ENCODE results near the gene CFLAR.

Gene CFLAR

DNA sequence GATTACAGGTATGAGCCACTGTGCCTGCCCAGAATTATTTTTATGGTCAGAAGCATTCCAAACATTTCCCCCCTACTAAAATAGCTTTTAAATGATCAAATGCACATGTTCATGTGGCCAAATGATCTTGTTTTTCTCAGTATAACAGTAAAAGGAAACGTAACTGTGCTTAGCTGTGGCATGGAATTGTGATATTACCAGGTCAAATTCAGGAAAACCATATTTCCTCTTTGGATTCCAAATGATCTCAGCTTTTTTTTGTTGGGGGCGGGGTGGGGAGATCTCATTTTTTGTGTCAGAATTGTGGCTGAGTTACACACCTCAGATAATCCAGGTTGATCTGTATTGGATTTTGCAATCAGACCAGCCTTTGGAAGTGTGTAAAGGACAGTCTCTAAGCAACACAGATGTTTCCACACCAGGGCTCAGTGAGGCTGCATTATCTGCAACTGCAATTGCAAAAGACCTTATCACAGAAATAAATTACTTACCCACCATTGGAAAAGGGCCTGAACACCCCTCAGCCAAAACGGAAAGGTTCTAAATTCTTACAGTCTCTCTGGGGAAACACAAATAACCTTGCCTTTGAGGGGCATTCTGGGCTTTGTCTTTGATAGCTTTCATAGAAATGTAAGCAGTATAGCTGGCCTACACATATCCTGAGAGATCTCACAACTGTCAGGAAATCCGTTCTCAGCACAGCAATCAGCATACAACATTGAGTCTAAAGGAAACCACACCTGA, 75.3 kb downstream of the CFLAR start:
- peak in 1 of 2 donors; percentile 84 for DNase-seq (ENCODE audit: low read depth in 2 of 2)
- TF ChIP-seq CTCF (IDR thresholded peaks at IDR 0.05; ENCODE audit: low read depth, low read length) = no peak
- H3K4me3 ChIP-seq (replicated peaks in 1 of 2; ENCODE audit: low read depth in 2 of 2, low read length in 2 of 2) = no peak overlapping the region

- no peak for TF ChIP-seq CTCF (IDR thresholded peaks at IDR 0.05; ENCODE audit: low read depth, low read length)
- DNase-seq (ENCODE audit: low read depth in 2 of 2) = no peak
- no peak overlapping the region for H3K4me3 ChIP-seq (replicated peaks in 1 of 2; ENCODE audit: low read depth in 2 of 2, low read length in 2 of 2)
Observed at GRCh38 chr2:201194097-201194496, 78.1 kb downstream of the CFLAR start.

- no peak for DNase-seq (ENCODE audit: low read depth in 2 of 2)
- no peak for TF ChIP-seq CTCF (IDR thresholded peaks at IDR 0.05; ENCODE audit: low read depth, low read length)
- H3K4me3 ChIP-seq (replicated peaks in 1 of 2; ENCODE audit: low read depth in 2 of 2, low read length in 2 of 2) = no peak overlapping the region
Observed at GRCh38 chr2:201195331-201195730, 79.4 kb downstream of the CFLAR start.

DNA sequence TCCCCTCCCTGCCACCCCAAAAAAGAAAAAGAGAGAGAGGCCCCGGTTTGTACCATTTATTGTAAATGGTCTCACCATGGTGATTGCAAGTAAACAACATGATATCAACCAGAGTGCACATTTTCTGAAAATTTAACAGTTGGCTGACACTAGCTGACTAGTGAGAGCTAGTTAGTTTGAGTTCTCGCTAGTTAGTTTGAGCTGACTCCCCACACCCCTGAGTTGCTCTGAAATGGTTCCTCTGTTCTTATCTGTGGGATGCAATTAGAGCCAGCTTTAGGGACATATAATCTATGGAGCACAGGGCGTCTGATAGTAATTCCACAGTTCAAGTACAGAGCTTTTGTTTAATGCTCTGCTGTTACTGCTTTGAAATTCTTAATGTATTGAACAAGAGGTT, 80.0 kb downstream of the CFLAR start:
- no peak overlapping the region for H3K4me3 ChIP-seq (replicated peaks in 1 of 2; ENCODE audit: low read depth in 2 of 2, low read length in 2 of 2)
- TF ChIP-seq CTCF (IDR thresholded peaks at IDR 0.05; ENCODE audit: low read depth, low read length) = no peak
- no peak for DNase-seq (ENCODE audit: low read depth in 2 of 2)

DNA sequence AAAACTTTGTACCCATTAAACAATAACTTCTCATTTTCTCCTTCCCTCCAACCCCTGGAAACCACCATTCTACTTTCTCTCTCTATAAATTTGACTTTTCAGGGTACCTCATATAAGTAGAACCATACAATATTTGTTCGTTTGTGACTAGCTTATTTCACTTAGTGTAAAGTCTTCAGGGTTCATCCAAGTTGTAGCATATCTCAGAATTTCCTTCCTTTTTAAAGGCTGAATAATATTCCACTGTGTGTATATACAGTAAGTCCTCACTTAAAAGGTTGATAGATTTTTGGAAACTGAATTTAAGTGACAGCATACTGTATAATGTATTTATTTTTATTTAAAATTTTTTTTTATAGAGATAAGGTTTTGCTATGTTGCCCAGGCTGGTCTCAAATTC, 80.8 kb downstream of the CFLAR start:
- H3K4me3 ChIP-seq (replicated peaks in 1 of 2; ENCODE audit: low read depth in 2 of 2, low read length in 2 of 2) = no peak overlapping the region
- DNase-seq (ENCODE audit: low read depth in 2 of 2) = no peak
- TF ChIP-seq CTCF (IDR thresholded peaks at IDR 0.05; ENCODE audit: low read depth, low read length) = no peak

GRCh38 chr2:201197781-201198180, 81.8 kb downstream of the CFLAR start:
- H3K4me3 ChIP-seq (replicated peaks in 1 of 2; ENCODE audit: low read depth in 2 of 2, low read length in 2 of 2) = no peak overlapping the region
- no peak for TF ChIP-seq CTCF (IDR thresholded peaks at IDR 0.05; ENCODE audit: low read depth, low read length)
- no peak for DNase-seq (ENCODE audit: low read depth in 2 of 2)

DNA sequence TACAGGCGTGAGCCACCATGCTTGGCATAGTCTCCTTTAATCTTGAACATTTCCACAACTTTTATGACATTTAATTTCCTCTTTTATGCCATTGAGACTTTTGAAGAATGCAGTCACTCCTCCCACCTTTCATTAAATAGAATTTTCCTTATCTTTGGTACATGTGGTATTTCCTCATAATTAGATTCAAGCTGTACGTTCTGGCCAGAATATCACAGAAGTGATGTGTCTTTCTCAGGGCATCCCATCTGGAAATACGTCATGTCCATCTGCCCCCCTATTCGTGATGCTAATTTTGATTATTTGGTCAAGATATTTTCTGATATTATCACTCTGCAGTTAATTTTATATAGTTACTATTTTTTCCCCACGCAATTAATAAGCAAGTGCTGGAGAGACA, 83.9 kb downstream of the CFLAR start:
- TF ChIP-seq CTCF (IDR thresholded peaks at IDR 0.05; ENCODE audit: low read depth, low read length) = no peak
- H3K4me3 ChIP-seq (replicated peaks in 1 of 2; ENCODE audit: low read depth in 2 of 2, low read length in 2 of 2) = no peak overlapping the region
- DNase-seq (ENCODE audit: low read depth in 2 of 2) = no peak
